ENCODE measurements around the gene HAPLN3. TPM values are rescaled to one million over a fixed set of nuclear protein-coding genes. Genes with fewer than 3 reads are reported as not detected.

HAPLN3 gene
- total and polyA plus RNA-seq, 10 of the 15 experiments (the other 5 are each of a cell fraction or from before 2014, with no cell fraction given) = 0.20 to 5.0 (median 1.4) TPM; not detected in 1

GRCh38 chr15:88901508-88902220, 6.3 kb upstream of the HAPLN3 start:
- no peak overlapping the region for H3K9ac ChIP-seq (ENCODE audit: control insufficient read depth, insufficient read depth, low read length)
- H3K4me2 ChIP-seq (ENCODE audit: control insufficient read depth, insufficient read depth) = no peak overlapping the region
- no peak for ATAC-seq
- BruUV-seq (replicated peaks) = no TSS peak
- CTCF ChIA-PET = interaction anchor here (1.1 to 5.5 kb wide), 3 partner anchors 11 to 270 kb away, joined by 4 to 116 read pairs (median 5); partner anchors contain the start of gene MFGE8
- H3K4me1 ChIP-seq (ENCODE audit: control insufficient read depth, insufficient read depth, low read length) = no peaks in the 10 kb centered on the region
- no peaks in the 10 kb centered on the region for H3K9me3 ChIP-seq (replicated peaks; ENCODE audit: control insufficient read depth, insufficient read depth, low read length)
- H3K79me2 ChIP-seq (ENCODE audit: control insufficient read depth, insufficient read depth, low read length) = no peaks in the 10 kb centered on the region
- no peak overlapping the region for H3K4me3 ChIP-seq
- 0 out of 2 replicates have a peak, but pooled peaks cover 5% of the 10 kb centered on the region for H4K20me1 ChIP-seq (ENCODE audit: control insufficient read depth, insufficient read depth)
- no peak overlapping the region for H3K27ac ChIP-seq (ENCODE audit: control insufficient read depth, insufficient read depth)
- SMC1A ChIA-PET (ENCODE audit: uncharacterized antibody, unreplicated experiment) = interaction anchor here (0.9 kb wide), 1 partner anchor 13 kb away, joined by 3 read pairs; no protein-coding TSS in a partner anchor
- WGBS (ENCODE audit: insufficient coverage, insufficient replicate concordance, low lambda C conversion rate, missing lambda C conversion rate) = 34% methylated on average over 15 of the region's 15 CpGs
- intact Hi-C loops (cut with micrococcal nuclease; ENCODE audit: unreplicated experiment) (no loop called here), in situ Hi-C loops (cut with MboI) (loop anchor here (5.0 kb wide), 1 partner anchor 276 kb away; no protein-coding TSS in a partner anchor)
- no peak for FAIRE-seq
- no peaks in the 10 kb centered on the region for H3K36me3 ChIP-seq (ENCODE audit: control insufficient read depth in 2 of 2, insufficient read depth in 2 of 2, low read length in 1 of 2)
- no peak overlapping the region for H2AFZ ChIP-seq (ENCODE audit: control insufficient read depth, low read depth, low read length)
- RAD21 ChIA-PET (ENCODE audit: unreplicated experiment) = no interaction called here
- no peak for DNase-seq (ENCODE audit: low read depth, low spot score)
- TF ChIP-seq POLR2A (IDR thresholded peaks at IDR 0.05; ENCODE audit: low read depth, low read length) (no peak), EP300 (IDR thresholded peaks at IDR 0.05; ENCODE audit: borderline replicate concordance in 1 of 2, control insufficient read depth in 1 of 2, low read depth in 2 of 2, low read length in 2 of 2) (no peak), ZBED1 (IDR thresholded peaks at IDR 0.05; ENCODE audit: borderline replicate concordance) (no peak), RB1 (IDR thresholded peaks at IDR 0.05; ENCODE audit: borderline replicate concordance) (no peak), ZSCAN29 (IDR thresholded peaks at IDR 0.05) (no peak), DPF2 (IDR thresholded peaks at IDR 0.05) (no peak), PRDM15 (CRISPR knock-in tag; IDR thresholded peaks at IDR 0.05) (no peak), ZNF24 (IDR thresholded peaks at IDR 0.05) (no peak)
- TF ChIP-seq, protein P1, sequence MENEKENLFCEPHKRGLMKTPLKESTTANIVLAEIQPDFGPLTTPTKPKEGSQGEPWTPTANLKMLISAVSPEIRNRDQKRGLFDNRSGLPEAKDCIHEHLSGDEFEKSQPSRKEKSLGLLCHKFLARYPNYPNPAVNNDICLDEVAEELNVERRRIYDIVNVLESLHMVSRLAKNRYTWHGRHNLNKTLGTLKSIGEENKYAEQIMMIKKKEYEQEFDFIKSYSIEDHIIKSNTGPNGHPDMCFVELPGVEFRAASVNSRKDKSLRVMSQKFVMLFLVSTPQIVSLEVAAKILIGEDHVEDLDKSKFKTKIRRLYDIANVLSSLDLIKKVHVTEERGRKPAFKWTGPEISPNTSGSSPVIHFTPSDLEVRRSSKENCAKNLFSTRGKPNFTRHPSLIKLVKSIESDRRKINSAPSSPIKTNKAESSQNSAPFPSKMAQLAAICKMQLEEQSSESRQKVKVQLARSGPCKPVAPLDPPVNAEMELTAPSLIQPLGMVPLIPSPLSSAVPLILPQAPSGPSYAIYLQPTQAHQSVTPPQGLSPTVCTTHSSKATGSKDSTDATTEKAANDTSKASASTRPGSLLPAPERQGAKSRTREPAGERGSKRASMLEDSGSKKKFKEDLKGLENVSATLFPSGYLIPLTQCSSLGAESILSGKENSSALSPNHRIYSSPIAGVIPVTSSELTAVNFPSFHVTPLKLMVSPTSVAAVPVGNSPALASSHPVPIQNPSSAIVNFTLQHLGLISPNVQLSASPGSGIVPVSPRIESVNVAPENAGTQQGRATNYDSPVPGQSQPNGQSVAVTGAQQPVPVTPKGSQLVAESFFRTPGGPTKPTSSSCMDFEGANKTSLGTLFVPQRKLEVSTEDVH (IDR thresholded peaks at IDR 0.05; ENCODE audit: low read depth, partially characterized antibody) = no peak
- POLR2A ChIA-PET = no interaction called here
- no peaks in the 10 kb centered on the region; a peak in 1 of 4 replicates for H3K27me3 ChIP-seq (replicated peaks in 1 of 2; ENCODE audit: control insufficient read depth in 2 of 2, insufficient read depth in 2 of 2, low read length in 1 of 2)
